Measurements from ENCODE around the gene ALDH1A2.

The ALDH1A2 gene

DNA sequence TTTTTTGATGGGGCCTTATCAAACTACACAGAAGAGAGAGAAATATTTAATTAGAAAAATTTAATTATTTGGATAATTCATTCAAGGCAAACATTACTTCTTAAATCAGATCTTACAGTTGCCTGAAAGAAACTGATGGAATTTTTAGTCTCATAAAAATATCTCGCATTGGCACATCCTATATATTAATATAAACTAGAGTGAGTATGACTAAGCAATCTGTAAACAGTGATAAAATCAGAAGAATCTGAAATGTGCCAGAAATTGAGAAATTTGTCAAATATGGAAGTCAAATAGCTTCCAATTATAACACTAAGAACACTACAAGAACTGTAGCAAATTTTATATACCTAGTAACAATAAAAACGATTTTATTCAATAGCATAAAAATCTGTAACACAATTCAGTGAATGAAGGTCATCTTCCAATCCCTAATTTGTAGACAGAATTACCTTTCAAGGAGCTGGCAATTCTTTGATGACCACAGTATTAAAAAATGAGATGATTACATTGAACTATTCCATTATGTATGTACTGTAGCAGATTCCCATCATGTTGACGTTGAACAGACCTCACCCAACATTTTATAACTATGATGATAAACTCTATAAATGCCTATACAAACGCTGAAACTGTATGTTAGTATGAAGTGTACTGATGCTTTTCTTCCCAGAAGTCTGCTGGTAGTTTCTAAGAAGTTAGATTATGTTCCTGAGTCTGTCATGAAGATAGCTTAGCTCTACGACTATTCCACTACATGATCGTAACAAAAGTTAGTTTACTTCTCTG, 63.0 kb downstream of the ALDH1A2 start:
- TF ChIP-seq, protein P1, sequence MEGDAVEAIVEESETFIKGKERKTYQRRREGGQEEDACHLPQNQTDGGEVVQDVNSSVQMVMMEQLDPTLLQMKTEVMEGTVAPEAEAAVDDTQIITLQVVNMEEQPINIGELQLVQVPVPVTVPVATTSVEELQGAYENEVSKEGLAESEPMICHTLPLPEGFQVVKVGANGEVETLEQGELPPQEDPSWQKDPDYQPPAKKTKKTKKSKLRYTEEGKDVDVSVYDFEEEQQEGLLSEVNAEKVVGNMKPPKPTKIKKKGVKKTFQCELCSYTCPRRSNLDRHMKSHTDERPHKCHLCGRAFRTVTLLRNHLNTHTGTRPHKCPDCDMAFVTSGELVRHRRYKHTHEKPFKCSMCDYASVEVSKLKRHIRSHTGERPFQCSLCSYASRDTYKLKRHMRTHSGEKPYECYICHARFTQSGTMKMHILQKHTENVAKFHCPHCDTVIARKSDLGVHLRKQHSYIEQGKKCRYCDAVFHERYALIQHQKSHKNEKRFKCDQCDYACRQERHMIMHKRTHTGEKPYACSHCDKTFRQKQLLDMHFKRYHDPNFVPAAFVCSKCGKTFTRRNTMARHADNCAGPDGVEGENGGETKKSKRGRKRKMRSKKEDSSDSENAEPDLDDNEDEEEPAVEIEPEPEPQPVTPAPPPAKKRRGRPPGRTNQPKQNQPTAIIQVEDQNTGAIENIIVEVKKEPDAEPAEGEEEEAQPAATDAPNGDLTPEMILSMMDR (IDR thresholded peaks at IDR 0.05), result no peak

DNA sequence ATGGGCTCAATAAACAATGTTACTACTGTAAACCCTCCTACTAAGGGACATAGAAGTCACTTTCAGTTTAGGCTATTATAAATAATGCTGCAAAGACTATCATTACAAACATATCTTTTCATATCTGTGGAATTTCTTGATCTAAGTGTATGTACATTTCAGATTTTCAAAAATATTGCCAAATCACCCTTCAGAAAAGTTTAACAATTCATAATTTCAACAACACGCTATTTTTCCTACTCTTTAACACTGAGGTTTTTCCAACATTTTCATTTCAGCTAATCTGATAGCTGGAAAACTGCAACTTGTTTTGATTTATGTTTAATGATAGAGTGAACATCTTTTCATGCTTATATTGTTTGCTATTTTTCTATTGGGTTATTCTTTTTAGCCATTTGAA, 69.0 kb downstream of the ALDH1A2 start:
- TF ChIP-seq, protein P1 (IDR thresholded peaks at IDR 0.05), result no peak

DNA sequence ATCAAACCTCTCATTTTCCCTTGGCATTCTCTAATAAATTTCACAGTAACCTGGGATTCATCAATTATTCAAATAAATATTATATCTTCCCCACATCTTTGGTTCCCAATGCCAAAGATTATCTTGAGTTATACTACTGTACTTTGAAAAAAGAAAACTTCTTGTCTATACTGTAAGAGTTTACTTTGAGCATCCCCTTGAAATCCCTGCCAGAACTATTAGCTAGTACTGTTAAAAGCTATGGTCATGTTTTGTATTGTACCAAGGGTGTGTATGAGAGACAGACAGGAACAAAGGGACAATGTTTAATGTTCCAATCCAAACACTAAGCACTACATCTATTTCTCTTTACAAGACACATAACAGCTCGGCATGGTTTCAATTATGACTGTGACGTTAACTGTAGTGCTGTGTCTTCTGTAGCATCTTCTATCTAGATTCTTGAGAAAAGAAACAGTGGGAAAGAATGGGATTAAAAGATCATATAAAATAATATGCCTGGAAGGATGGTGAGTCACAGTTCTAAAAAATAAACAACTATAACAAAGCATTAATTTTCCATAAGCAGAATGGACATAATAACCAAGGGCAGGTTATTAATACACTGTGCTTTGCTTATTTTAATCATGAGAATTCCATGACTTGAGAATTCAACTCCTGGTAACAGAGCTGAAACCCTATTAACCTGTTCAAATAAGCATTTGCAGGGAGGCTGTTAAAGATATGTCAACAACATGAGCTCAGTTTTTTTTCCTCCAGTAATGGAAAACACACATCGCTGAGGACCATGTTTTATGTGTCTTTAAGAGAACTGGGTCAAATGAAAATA, 71.1 kb downstream of the ALDH1A2 start:
- TF ChIP-seq, protein P1 (IDR thresholded peaks at IDR 0.05), result no peak

DNA sequence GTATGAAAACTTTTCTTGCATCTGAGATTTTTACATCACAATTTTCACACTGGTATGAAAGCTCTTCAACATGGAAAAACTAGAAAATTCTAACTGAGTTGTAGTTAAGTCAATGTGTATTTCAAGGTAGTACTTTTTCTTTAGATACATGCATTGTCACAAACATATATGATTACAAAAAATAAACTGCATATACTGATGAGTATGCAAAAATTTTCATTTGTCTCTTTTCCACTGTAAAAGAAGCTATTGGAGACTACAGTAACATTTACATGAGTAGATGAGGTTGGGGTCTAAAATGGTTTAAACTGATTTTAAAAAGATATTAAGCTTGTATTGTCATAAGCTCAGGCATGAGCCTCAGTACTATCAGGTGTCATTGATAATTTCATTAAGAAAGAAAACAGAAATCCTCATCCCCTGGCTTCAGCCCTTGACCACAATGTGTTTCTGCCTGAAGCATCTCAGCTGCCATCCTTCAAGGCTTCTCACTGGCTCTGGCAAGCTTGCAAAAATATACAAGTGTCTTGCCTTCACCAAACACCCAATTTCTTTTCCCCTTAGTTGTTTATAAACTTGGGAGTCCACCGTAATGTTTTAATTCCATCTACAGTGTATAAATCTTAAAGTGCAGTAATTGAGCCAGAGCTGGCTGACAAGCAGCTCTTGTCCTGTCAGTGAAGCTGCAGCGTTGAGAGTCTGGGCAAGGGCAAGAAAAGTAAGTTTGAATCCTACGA, 71.9 kb downstream of the ALDH1A2 start:
- TF ChIP-seq, protein P1 (IDR thresholded peaks at IDR 0.05), result no peak

DNA sequence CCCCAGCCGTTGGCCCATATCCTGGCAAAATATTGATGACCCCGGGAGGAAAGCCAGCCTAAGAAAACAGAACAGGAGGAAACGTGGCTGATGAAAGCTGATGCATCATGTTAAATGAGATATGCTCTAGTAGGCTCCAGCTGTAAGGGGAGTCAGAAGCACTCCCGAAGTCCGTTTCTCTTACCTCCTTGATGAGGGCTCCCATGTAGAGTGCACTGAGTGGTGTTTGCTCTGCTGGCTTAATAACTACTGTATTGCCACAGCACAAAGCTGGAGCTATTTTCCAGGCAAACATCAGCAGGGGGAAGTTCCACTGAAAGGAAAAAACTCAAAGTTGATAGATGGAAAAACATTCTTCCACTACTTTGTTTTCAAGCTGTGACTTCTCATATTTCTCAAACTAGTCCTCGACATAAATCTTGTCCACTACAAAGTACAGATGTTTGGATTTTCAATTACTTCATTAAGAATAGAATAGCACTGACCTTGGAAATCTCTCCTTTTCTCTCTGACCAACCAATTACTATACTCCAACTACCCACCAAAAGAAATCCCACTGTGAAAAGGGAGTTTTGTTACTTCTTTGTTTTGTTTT, 72.7 kb downstream of the ALDH1A2 start:
- TF ChIP-seq, protein P1 (IDR thresholded peaks at IDR 0.05), result no peak

DNA sequence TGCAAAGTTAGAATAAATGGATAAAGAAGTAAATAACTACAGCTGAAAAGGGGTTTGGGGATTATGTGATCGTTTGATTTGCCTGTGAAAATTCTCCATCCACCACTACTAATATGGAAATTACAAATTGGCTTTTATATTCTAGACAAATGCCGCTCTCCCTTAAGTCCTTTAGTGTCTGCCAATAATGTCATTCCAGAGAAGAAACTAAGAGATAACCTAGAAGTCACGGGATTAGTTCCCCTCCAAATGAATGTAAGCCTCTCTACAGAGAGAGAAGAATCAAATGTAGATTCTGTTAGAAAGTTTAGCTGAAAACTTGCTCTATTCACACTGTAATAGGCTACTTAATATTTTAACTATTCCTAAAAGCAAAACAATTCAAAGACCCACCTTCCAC, 92.0 kb downstream of the ALDH1A2 start:
- TF ChIP-seq, protein P1 (IDR thresholded peaks at IDR 0.05), result no peak

DNA sequence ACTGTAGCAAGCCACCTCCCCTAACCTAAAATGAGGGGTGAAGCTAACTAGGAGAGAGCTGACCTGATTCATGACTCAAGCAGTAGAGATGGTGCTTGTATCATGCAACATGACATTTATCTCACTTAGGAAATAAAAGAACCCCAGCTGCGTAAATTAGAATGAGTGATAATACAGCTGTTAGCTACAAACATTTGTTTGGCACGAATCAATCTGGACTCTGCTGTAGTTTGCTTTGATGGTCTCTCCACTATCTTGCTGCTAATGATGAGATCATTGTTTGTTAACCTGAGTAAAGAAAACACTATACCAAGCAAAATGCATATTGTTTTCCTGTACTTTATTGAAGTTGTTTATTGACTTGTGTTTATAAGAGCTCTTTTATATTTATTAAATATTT, 92.6 kb downstream of the ALDH1A2 start:
- TF ChIP-seq, protein P1 (IDR thresholded peaks at IDR 0.05), result no peak

Data from LNCAP (cell line).